ENCODE data around the gene GYS1. TPM values are rescaled to one million over a fixed set of nuclear protein-coding genes. Genes with fewer than 3 reads are reported as not detected.
"Not testable (repeated sequence)": the region's sequence is repeated elsewhere in the genome, so short reads cannot be mapped to it uniquely, and the experiment has no call there.

GYS1 gene
- polyA plus RNA-seq, 1 experiment, result 49.7 TPM

- Histone ChIP-seq H3K4me3 (ENCODE audit: low read depth, low read length) (no peak overlapping the region), H3K27me3 (ENCODE audit: control insufficient read depth, insufficient read depth, low read length) (no peaks in the 10 kb centered on the region), H3K36me3 (ENCODE audit: control insufficient read depth, insufficient read depth, low read length) (peaks cover 16% of the 10 kb centered on the region)
- TF ChIP-seq CTCF (IDR thresholded peaks at IDR 0.05; ENCODE audit: insufficient read depth, low read depth, low read length), result no peak
- CTCF ChIA-PET, result no interaction called here
- POLR2A ChIA-PET, result no interaction called here
- no peak for DNase-seq (ENCODE audit: low read depth)
Measured at GRCh38 chr19:48922548-48923490, 70.3 kb downstream of the GYS1 start.

- no peak for DNase-seq (ENCODE audit: low read depth)
- H3K4me3 ChIP-seq (ENCODE audit: low read depth, low read length), result no peak overlapping the region
- H3K27me3 ChIP-seq (ENCODE audit: control insufficient read depth, insufficient read depth, low read length), result no peaks in the 10 kb centered on the region
- peaks cover 16% of the 10 kb centered on the region for H3K36me3 ChIP-seq (ENCODE audit: control insufficient read depth, insufficient read depth, low read length)
- no peak for TF ChIP-seq CTCF (IDR thresholded peaks at IDR 0.05; ENCODE audit: insufficient read depth, low read depth, low read length)
- ChIA-PET POLR2A (no interaction called here), CTCF (no interaction called here)
Measured at GRCh38 chr19:48921721-48922500, 71.2 kb downstream of the GYS1 start.

GRCh38 chr19:48920949-48921348 lies 72.2 kb downstream of the GYS1 start:
- ChIA-PET CTCF (no interaction called here), POLR2A (no interaction called here)
- TF ChIP-seq CTCF (IDR thresholded peaks at IDR 0.05; ENCODE audit: insufficient read depth, low read depth, low read length), result no peak
- no peak overlapping the region for H3K4me3 ChIP-seq (ENCODE audit: low read depth, low read length)
- H3K27me3 ChIP-seq (ENCODE audit: control insufficient read depth, insufficient read depth, low read length), result no peaks in the 10 kb centered on the region
- DNase-seq (ENCODE audit: low read depth), result no peak
- H3K36me3 ChIP-seq (ENCODE audit: control insufficient read depth, insufficient read depth, low read length), result peaks cover 16% of the 10 kb centered on the region

GRCh38 chr19:48919271-48919670 lies 73.8 kb downstream of the GYS1 start:
- H3K27me3 ChIP-seq (ENCODE audit: control insufficient read depth, insufficient read depth, low read length); H3K4me3 ChIP-seq (ENCODE audit: low read depth, low read length); DNase-seq (ENCODE audit: low read depth); POLR2A ChIA-PET: not testable (repeated sequence)
- peaks cover 18% of the 10 kb centered on the region for H3K36me3 ChIP-seq (ENCODE audit: control insufficient read depth, insufficient read depth, low read length)
- CTCF ChIA-PET, result interaction anchor here (1.1 kb wide), 1 partner anchor 124 kb away, joined by 3 read pairs; no protein-coding TSS in a partner anchor

GRCh38 chr19:48918801-48919247 lies 74.3 kb downstream of the GYS1 start:
- peaks cover 20% of the 10 kb centered on the region for H3K36me3 ChIP-seq (ENCODE audit: control insufficient read depth, insufficient read depth, low read length)
- no peak overlapping the region for H3K4me3 ChIP-seq (ENCODE audit: low read depth, low read length)
- POLR2A ChIA-PET, result no interaction called here
- DNase-seq (ENCODE audit: low read depth), result no peak
- TF ChIP-seq CTCF (IDR thresholded peaks at IDR 0.05; ENCODE audit: insufficient read depth, low read depth, low read length), result no peak
- H3K27me3 ChIP-seq (ENCODE audit: control insufficient read depth, insufficient read depth, low read length), result no peaks in the 10 kb centered on the region
- CTCF ChIA-PET, result interaction anchor here (1.1 kb wide), 1 partner anchor 123 kb away, joined by 3 read pairs; no protein-coding TSS in a partner anchor

Small RNA genes lying within 50 kb of the gene (small RNA-seq; reads per million reads assigned to genes)
- gene AC026803.1 (ENCODE audit: insufficient read length, low read depth, low replicate concordance) (not detected), gene MIR6798 (ENCODE audit: insufficient read length, low read depth, low replicate concordance) (not detected)

Other genes with a start within 250 kb of the GYS1 start
- not detected in 2 replicates for gene IZUMO1, start 246.4 kb downstream of the GYS1 start, polyA plus RNA-seq (2011; rRNA removed)
- gene FUT1, start 240.7 kb downstream of the GYS1 start, polyA plus RNA-seq (2011; rRNA removed), result 0.32 and 0.37 TPM in 2 replicates
- gene FGF21, start 237.8 kb downstream of the GYS1 start, polyA plus RNA-seq (2011; rRNA removed), result not detected in 2 replicates
- 32.1 and 52.2 TPM in 2 replicates for gene BCAT2, start 182.3 kb downstream of the GYS1 start, polyA plus RNA-seq (2011; rRNA removed)
- gene HSD17B14, start 156.8 kb downstream of the GYS1 start, polyA plus RNA-seq (2011; rRNA removed), result 7.4 and 7.6 TPM in 2 replicates
- 3.3 and 5.4 TPM in 2 replicates for gene PLEKHA4, start 124.7 kb downstream of the GYS1 start, polyA plus RNA-seq (2011; rRNA removed)
- 24.7 and 43.0 TPM in 2 replicates for gene PPP1R15A, start 120.9 kb downstream of the GYS1 start, polyA plus RNA-seq (2011; rRNA removed)
- gene TULP2, start 94.6 kb downstream of the GYS1 start, polyA plus RNA-seq (2011; rRNA removed), result 0.07 and 0.10 TPM in 2 replicates
- 145 and 305 TPM in 2 replicates for gene NUCB1, start 93.0 kb downstream of the GYS1 start, polyA plus RNA-seq (2011; rRNA removed)
- gene DHDH, start 59.6 kb downstream of the GYS1 start, polyA plus RNA-seq (2011; rRNA removed), result not detected in 2 replicates
- 141 and 159 TPM in 2 replicates for gene BAX, start 38.4 kb downstream of the GYS1 start, polyA plus RNA-seq (2011; rRNA removed)
- gene FTL, start 28.0 kb downstream of the GYS1 start, polyA plus RNA-seq (2011; rRNA removed), result 2,664 and 3,340 TPM in 2 replicates
- 138 and 221 TPM in 2 replicates for gene RUVBL2, start 578 bp upstream of the GYS1 start, polyA plus RNA-seq (2011; rRNA removed)
- not detected in 2 replicates for gene LHB, start 23.8 kb upstream of the GYS1 start, polyA plus RNA-seq (2011; rRNA removed)
- not detected in 2 replicates for gene CGB3, start 31.0 kb upstream of the GYS1 start, polyA plus RNA-seq (2011; rRNA removed)
- gene CGB2, start 38.6 kb upstream of the GYS1 start, polyA plus RNA-seq (2011; rRNA removed), result not detected in 2 replicates
- gene CGB1, start 43.6 kb upstream of the GYS1 start, polyA plus RNA-seq (2011; rRNA removed), result not detected in 2 replicates
- not detected in 2 replicates for gene CGB5, start 50.5 kb upstream of the GYS1 start, polyA plus RNA-seq (2011; rRNA removed)
- 0.22 TPM in 1 of 2 replicates, not detected in the other for gene CGB8, start 55.8 kb upstream of the GYS1 start, polyA plus RNA-seq (2011; rRNA removed)
- 0.27 and 0.28 TPM in 2 replicates for gene CGB7, start 64.4 kb upstream of the GYS1 start, polyA plus RNA-seq (2011; rRNA removed)
- gene NTF4, start 71.5 kb upstream of the GYS1 start, polyA plus RNA-seq (2011; rRNA removed), result 0.10 TPM in 1 of 2 replicates, not detected in the other
- not detected in 2 replicates for gene KCNA7, start 79.4 kb upstream of the GYS1 start, polyA plus RNA-seq (2011; rRNA removed)
- gene SNRNP70, start 92.1 kb upstream of the GYS1 start, polyA plus RNA-seq (2011; rRNA removed), result 125 and 268 TPM in 2 replicates
- 6.7 and 9.4 TPM in 2 replicates for gene LIN7B, start 121.1 kb upstream of the GYS1 start, polyA plus RNA-seq (2011; rRNA removed)
- 0.67 and 0.94 TPM in 2 replicates for gene C19orf73, start 125.8 kb upstream of the GYS1 start, polyA plus RNA-seq (2011; rRNA removed)
- gene PPFIA3, start 126.2 kb upstream of the GYS1 start, polyA plus RNA-seq (2011; rRNA removed), result 0.75 and 1.4 TPM in 2 replicates
- gene HRC, start 162.1 kb upstream of the GYS1 start, polyA plus RNA-seq (2011; rRNA removed), result 0.07 and 0.25 TPM in 2 replicates
- gene TRPM4, start 164.5 kb upstream of the GYS1 start, polyA plus RNA-seq (2011; rRNA removed), result 12.8 and 17.6 TPM in 2 replicates

All from BJ (cell line).